Dedifferentiated amniotic fluid mesenchymal stem cell (primary cell): ENCODE measurements around the gene HACL1.
"Not testable (repeated sequence)": the region's sequence is repeated elsewhere in the genome, so short reads cannot be mapped to it uniquely, and the experiment has no call there.

ENCODE experiments used
- DNase-seq: peaks from one replicate; pipeline ENCODE4 v3.0.0-alpha.2; 2016; ENCODE audit errors: extremely low spot score

Gene HACL1

GRCh38 chr3:15579051-15579450 lies 22.3 kb downstream of the HACL1 start:
- no peak for DNase-seq

GRCh38 chr3:15578289-15578867 lies 23.0 kb downstream of the HACL1 start:
- DNase-seq, result no peak

DNA sequence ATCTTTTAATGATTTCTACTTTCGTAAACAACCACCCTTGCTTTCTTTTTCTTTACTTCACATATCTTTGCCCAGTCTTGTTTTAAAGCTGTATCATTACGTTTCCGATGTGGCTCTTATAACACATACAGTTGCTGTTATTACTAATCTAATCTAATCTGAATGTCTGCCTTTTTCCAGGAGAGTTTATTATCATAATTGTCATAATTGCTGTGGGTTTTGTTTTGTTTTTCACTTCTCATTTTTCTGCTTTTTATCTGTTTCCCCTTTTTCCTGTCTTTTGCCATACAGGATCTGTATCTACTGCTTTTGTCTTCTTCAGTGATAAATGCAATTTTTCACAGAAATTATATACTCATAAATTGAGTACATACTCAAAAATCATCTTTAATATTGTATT lies 24.9 kb downstream of the HACL1 start:
- no peak for DNase-seq

DNA sequence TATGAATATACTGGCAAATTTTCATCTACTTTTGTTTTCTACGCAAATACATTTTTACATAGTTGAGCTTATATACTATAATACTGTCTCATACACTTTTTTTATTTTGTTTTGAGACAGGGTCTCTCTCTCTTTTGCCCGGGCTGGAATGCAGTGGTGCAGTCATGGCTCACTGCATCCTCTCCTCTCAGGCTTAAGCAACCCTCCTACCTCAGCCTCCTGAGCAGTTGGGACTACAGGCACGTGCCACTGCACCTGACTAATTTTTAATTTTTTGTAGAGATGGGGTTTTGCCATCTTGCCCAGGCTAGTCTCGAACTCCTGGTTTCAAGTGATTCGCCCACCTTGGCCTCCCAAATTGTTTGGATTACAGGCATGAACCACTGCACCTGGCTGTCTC lies 25.9 kb downstream of the HACL1 start:
- no peak for DNase-seq

DNA sequence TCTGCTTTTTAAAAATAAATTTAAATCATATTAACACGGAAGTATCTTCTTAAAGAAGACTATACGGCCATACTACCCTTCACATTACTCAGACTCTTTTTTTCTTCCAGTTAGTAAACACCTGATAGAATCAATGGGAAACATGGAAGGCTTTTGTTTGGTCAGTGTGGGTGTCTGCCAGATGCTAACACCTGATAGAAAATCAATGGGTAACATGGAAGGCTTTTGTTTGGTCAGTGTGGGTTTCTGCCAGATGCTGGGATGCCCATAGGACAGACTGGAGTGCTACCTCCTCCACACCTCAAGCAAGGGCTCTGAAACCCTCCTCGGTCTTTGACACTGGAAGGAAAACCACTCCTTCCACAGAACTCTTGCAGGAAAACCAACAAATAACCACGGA lies 29.2 kb downstream of the HACL1 start:
- DNase-seq, result no peak

GRCh38 chr3:15563190-15563589 lies 38.2 kb downstream of the HACL1 start:
- DNase-seq, result no peak

GRCh38 chr3:15562560-15562959 lies 38.8 kb downstream of the HACL1 start:
- DNase-seq, result no peak

DNA sequence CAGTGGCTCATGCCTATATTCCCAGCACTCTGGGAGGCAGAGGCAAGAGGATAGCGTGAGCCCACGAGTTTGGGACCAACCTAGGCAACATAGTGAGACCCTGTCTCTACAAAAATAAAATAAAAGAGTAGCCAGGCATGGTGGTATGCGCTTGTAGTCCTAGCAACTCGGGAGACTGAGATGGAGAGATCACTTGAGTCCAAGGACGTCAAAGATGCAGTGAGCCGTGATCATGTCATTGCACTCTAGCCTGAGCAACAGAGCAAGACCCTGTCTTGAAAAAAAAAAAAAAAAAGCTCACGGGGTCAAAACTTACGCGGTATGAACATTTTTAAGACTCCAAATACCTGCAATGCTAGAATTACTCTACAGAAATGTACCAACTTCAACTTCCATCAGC lies 42.8 kb downstream of the HACL1 start:
- no peak for DNase-seq

- peak; percentile 63 for DNase-seq
These were observed 43.8 kb downstream of the HACL1 start for GRCh38 chr3:15557511-15557946.

GRCh38 chr3:15556512-15556911 lies 44.9 kb downstream of the HACL1 start:
- DNase-seq, result no peak

- DNase-seq, result no peak
These were observed 47.6 kb downstream of the HACL1 start for GRCh38 chr3:15553749-15554148.

DNA sequence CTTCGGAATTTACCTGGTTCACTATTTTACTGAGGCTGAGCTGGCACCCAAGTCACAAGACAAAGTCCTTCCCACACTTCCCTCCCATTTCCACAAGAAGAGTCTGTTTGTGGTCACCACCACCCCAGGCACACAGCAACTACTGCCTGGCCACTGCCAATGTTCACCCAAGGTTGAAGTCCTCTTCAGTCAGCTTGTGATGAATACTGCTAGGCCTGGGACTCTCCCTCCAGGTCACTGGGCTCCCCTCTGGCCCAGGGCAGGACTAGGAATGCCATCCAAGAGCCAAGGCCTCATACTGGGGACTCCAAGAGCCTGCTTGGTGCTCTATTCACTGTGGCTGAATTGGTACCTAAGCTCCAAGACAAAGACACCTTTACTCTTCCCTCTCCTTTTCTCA lies 49.5 kb downstream of the HACL1 start:
- DNase-seq, result no peak

GRCh38 chr3:15549846-15550245 lies 51.5 kb downstream of the HACL1 start:
- DNase-seq, result no peak

- DNase-seq, result no peak
These were observed 58.8 kb downstream of the HACL1 start for GRCh38 chr3:15542614-15543013.

DNA sequence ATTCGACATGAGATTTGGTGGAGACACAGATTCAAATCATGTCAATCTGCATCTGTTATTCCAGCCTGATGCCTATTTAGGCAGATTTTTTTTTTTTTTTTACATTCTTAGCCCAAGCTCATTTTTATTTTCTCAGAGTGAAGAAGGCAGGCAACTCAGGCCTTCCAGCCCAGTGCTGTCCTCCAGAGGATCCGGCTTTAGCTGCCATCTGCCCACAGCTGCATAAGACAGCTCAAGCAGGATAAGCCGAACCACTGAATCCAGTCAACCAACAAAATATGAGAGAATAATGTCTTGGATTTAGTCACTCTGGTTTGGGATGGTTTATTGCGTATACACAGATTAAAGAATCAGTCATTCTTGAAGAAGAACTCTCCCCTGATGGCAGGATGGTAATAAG lies 60.0 kb downstream of the HACL1 start:
- DNase-seq, result no peak

GRCh38 chr3:15539066-15539465 lies 62.3 kb downstream of the HACL1 start:
- DNase-seq, result no peak

- no peak for DNase-seq
These were observed 63.0 kb downstream of the HACL1 start for GRCh38 chr3:15538345-15538744.

DNA sequence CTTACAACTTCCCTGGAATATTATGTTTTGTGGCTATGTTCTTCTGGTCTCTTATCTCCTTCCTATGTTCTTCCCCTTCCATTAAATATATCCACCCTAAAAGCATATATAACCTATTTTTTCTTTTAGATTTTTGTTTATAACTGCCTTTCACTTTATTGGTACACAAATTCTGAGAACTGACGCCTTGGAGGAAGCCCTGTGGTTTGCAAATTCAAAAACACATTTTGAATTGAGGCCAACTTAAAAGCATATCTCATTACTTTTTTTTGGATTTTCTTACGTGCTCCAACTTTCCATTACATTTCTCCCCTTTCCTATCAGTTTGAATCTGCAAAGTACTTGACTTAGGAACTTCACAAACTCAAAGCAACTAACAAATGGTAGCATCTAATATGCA lies 64.5 kb downstream of the HACL1 start:
- DNase-seq, result no peak

- DNase-seq, result no peak
These were observed 65.6 kb downstream of the HACL1 start for GRCh38 chr3:15535732-15536131.

GRCh38 chr3:15532614-15533013 lies 68.8 kb downstream of the HACL1 start:
- DNase-seq, result not testable (repeated sequence)

GRCh38 chr3:15531346-15531745 lies 70.0 kb downstream of the HACL1 start:
- no peak for DNase-seq

- DNase-seq, result no peak
These were observed 72.4 kb downstream of the HACL1 start for GRCh38 chr3:15528854-15529537.

DNA sequence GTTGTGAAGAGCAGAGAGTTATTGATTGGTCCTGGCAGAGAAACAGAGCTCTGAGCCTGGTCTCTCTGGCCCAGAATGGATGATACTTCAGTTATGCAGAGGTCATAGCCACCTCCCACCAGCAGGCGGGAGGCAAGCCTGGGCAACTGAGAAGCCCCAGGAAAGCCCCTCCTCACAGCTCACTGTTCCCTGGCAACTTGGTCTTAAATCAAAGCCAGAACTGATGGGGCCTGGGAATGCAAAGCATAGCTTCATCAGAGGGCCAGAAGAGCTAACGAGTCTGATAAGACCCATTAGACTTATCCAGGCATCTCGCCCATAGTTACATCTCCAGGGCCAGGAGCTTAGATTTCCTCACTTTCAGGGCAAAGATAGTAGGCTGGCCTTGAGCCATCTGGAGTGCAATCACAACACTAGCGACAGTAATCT lies 74.3 kb downstream of the HACL1 start:
- no peak for DNase-seq

- no peak for DNase-seq
These were observed 75.6 kb downstream of the HACL1 start for GRCh38 chr3:15525790-15526189.
